KMS-11 (cell line): ENCODE data around the gene PARVG.

Experiments
- H2AFZ ChIP-seq: fragments of 200-600 bp; sonication (generic); 2 replicates; pipeline ENCODE4 v1.6.1; 2016; ENCODE audit warnings: antibody characterized with exemption, mixed run types, low read depth
- H3K27ac ChIP-seq: fragments of 200-600 bp; sonication (generic); 2 replicates; pipeline ENCODE4 v1.6.1; 2016; ENCODE audit warnings: mild to moderate bottlenecking, mixed run types
- H3K27me3 ChIP-seq: fragments of 200-600 bp; sonication (generic); 2 replicates; pipeline ENCODE4 v1.6.1; 2017; ENCODE audit warnings: mild to moderate bottlenecking, low read depth, mixed run types, moderate library complexity; ENCODE audit not compliant: insufficient read depth
- H3K36me3 ChIP-seq: fragments of 200-600 bp; sonication (generic); 2 replicates; pipeline ENCODE4 v1.6.1; 2017; ENCODE audit warnings: mild to moderate bottlenecking, mixed run types; ENCODE audit not compliant: insufficient read depth
- H3K4me1 ChIP-seq: fragments of 200-600 bp; sonication (generic); 2 replicates; pipeline ENCODE4 v1.6.1; 2016; ENCODE audit warnings: mild to moderate bottlenecking, low read depth, mixed run types; ENCODE audit not compliant: poor library complexity, severe bottlenecking
- H3K4me2 ChIP-seq: fragments of 200-600 bp; sonication (generic); 2 replicates; pipeline ENCODE4 v1.7.0; 2016; ENCODE audit warnings: mild to moderate bottlenecking, mixed run types
- H3K4me3 ChIP-seq: fragments of 200-600 bp; sonication (generic); IDR thresholded peaks from 2 replicates; pipeline ENCODE4 v1.6.1; 2017; ENCODE audit warnings: low read depth, low read length, mixed read lengths; ENCODE audit not compliant: insufficient read depth
- H3K79me2 ChIP-seq: fragments of 200-600 bp; sonication (generic); 2 replicates; pipeline ENCODE4 v1.6.1; 2016; ENCODE audit warnings: low read depth, mixed run types; ENCODE audit not compliant: insufficient read depth
- H3K9ac ChIP-seq: fragments of 200-600 bp; sonication (generic); 2 replicates; pipeline ENCODE4 v1.6.1; 2016; ENCODE audit warnings: mild to moderate bottlenecking, mixed run types
- H4K20me1 ChIP-seq: fragments of 200-600 bp; sonication (generic); 2 replicates; pipeline ENCODE4 v1.6.1; 2016; ENCODE audit warnings: mild to moderate bottlenecking, mixed run types; ENCODE audit not compliant: insufficient read depth
- CTCF ChIP-seq: fragments of 200-600 bp; sonication (generic); conservative IDR thresholded peaks from 2 replicates; pipeline ENCODE4 v1.6.1; 2017; ENCODE audit warnings: low read depth, mild to moderate bottlenecking, antibody characterized with exemption, low read length, moderate library complexity, mixed read lengths

The PARVG gene

GRCh38 chr22:44206696-44207095 lies 26.0 kb downstream of the PARVG start:
- H4K20me1 ChIP-seq: no peaks in the 10 kb centered on the region
- H3K9ac ChIP-seq: no peak overlapping the region
- peaks cover 8% of the 10 kb centered on the region; the same call in 1 of the 2 replicates for H3K27me3 ChIP-seq
- H3K4me3 ChIP-seq: no peak overlapping the region
- no peaks in the 10 kb centered on the region for H3K79me2 ChIP-seq
- no peak overlapping the region for H2AFZ ChIP-seq
- no peaks in the 10 kb centered on the region for H3K4me1 ChIP-seq
- H3K4me2 ChIP-seq: no peak overlapping the region
- H3K27ac ChIP-seq: no peak overlapping the region
- H3K36me3 ChIP-seq: no peaks in the 10 kb centered on the region
- no peak for TF ChIP-seq CTCF

GRCh38 chr22:44207173-44207980 lies 26.7 kb downstream of the PARVG start:
- H3K4me3 ChIP-seq: no peak overlapping the region
- no peaks in the 10 kb centered on the region for H3K79me2 ChIP-seq
- no peak overlapping the region for H3K27ac ChIP-seq
- no peak overlapping the region for H2AFZ ChIP-seq
- peaks cover 6% of the 10 kb centered on the region; the same call in 1 of the 2 replicates for H3K27me3 ChIP-seq
- no peak overlapping the region for H3K9ac ChIP-seq
- no peaks in the 10 kb centered on the region for H4K20me1 ChIP-seq
- no peak for TF ChIP-seq CTCF
- no peaks in the 10 kb centered on the region for H3K4me1 ChIP-seq
- H3K4me2 ChIP-seq: no peak overlapping the region
- no peaks in the 10 kb centered on the region for H3K36me3 ChIP-seq

- H3K36me3 ChIP-seq: no peaks in the 10 kb centered on the region
- H3K4me1 ChIP-seq: no peaks in the 10 kb centered on the region
- no peak overlapping the region for H3K4me3 ChIP-seq
- no peak for TF ChIP-seq CTCF
- H4K20me1 ChIP-seq: no peaks in the 10 kb centered on the region
- H3K9ac ChIP-seq: no peak overlapping the region
- no peak overlapping the region for H2AFZ ChIP-seq
- peaks cover 4% of the 10 kb centered on the region; the same call in 1 of the 2 replicates for H3K27me3 ChIP-seq
- no peak overlapping the region for H3K27ac ChIP-seq
- H3K79me2 ChIP-seq: no peaks in the 10 kb centered on the region
- H3K4me2 ChIP-seq: no peak overlapping the region
Measured at GRCh38 chr22:44207981-44208317, 27.2 kb downstream of the PARVG start.

- Histone ChIP-seq H3K9ac (no peak overlapping the region), H3K4me3 (no peak overlapping the region), H3K4me2 (no peak overlapping the region), H2AFZ (no peak overlapping the region), H3K4me1 (no peaks in the 10 kb centered on the region), H3K79me2 (no peaks in the 10 kb centered on the region), H3K27ac (no peak overlapping the region), H4K20me1 (no peaks in the 10 kb centered on the region), H3K36me3 (no peaks in the 10 kb centered on the region), H3K27me3 (no peaks in the 10 kb centered on the region; the same call in 1 of the 2 replicates)
- no peak for TF ChIP-seq CTCF
Measured at GRCh38 chr22:44209343-44209742, 28.6 kb downstream of the PARVG start.
